Lung (tissue), 12 donors: ENCODE data around the gene NLGN1. TPM values are rescaled to one million over a fixed set of nuclear protein-coding genes. Genes with fewer than 3 reads are reported as not detected.

Source experiments
- ATAC-seq: fragments of 200-7000 bp; cut with Tn5 transposase; one replicate; pipeline ENCODE4 v1.9.1; 2020; ENCODE audit warnings: moderate number of reproducible peaks; ENCODE audit not compliant: insufficient read depth, low FRiP score
- DNase-seq, 3 donors: peaks; one replicate each; pipeline ENCODE4 v3.0.0-alpha.2; 2013 to 2017
- H3K27ac ChIP-seq, 2 donors: one replicate each; pipeline ENCODE4 v1.5.1; 2013; ENCODE audit warnings: mild to moderate bottlenecking in 2 of 2, moderate library complexity in 2 of 2, control low read depth in 1 of 2, inconsistent platforms in 1 of 2, low read depth in 1 of 2, low read length in 1 of 2
- H3K27me3 ChIP-seq, 3 donors: one replicate each; pipeline ENCODE4 v1.5.1; 2013; ENCODE audit warnings: low read length in 2 of 3; ENCODE audit not compliant: control insufficient read depth in 3 of 3, insufficient read depth in 3 of 3
- H3K36me3 ChIP-seq, 4 donors: one replicate each; pipeline ENCODE4 v1.5.1; 2013; ENCODE audit warnings: low read length in 4 of 4, mild to moderate bottlenecking in 1 of 4, moderate library complexity in 1 of 4; ENCODE audit not compliant: control insufficient read depth in 4 of 4, insufficient read depth in 4 of 4
- H3K4me1 ChIP-seq, 5 donors: one replicate each; pipeline ENCODE4 v1.5.1; 2013; ENCODE audit warnings: low read length in 5 of 5, mild to moderate bottlenecking in 2 of 5, moderate library complexity in 1 of 5; ENCODE audit not compliant: control insufficient read depth in 5 of 5, insufficient read depth in 5 of 5
- H3K4me3 ChIP-seq: one replicate; pipeline ENCODE4 v1.5.1; 2013; ENCODE audit warnings: mild to moderate bottlenecking, control low read depth, moderate library complexity
- H3K9ac ChIP-seq, 2 donors: one replicate each; pipeline ENCODE4 v1.5.1; 2013; ENCODE audit warnings: low read length in 2 of 2, control low read depth in 1 of 2; ENCODE audit not compliant: insufficient read depth in 1 of 2
- H3K9me3 ChIP-seq, 4 donors: one replicate each; pipeline ENCODE4 v1.5.1; 2013; ENCODE audit warnings: low read length in 3 of 4, mild to moderate bottlenecking in 1 of 4, moderate library complexity in 1 of 4; ENCODE audit not compliant: control insufficient read depth in 4 of 4, insufficient read depth in 3 of 4
- CTCF ChIP-seq: IDR thresholded peaks from 2 replicates; pipeline ENCODE4 v1.5.1; 2012; ENCODE audit warnings: mild to moderate bottlenecking; ENCODE audit errors: control extremely low read depth, extremely low read depth
- WGBS, 2 donors: extraction: QIAGEN DNeasy Blood & Tissue Kit; methylation state at CpG; one replicate each; pipeline ENCODE4 v1.1.7; 2013; 5-methylcytosine and 5-hydroxymethylcytosine counted together
- polyA plus RNA-seq, 2 donors: library from polyadenylated mRNA; stranded (reverse); fragments of 200-250 nt; gene quantifications; one replicate each; pipeline ENCODE4 v1.2.1, GENCODE V29; 2013
- total RNA-seq, 2 donors: library from RNA; depleted of rRNA in 1 of 2; stranded (reverse); fragments of >200 nt in 1 of 2; gene quantifications; one replicate each; pipeline ENCODE4 v1.2.1, GENCODE V29; 2014 to 2021
- donor health status: control.
- donor health status: control.
- donor health status: Bipolar disorder and iron deficiency.
- donor health status: healthy.
- donor health status: DM: yes; HTN: yes; CAD: no.

The NLGN1 gene
- total and polyA plus RNA-seq, 4 donors, result 0.24 to 22.2 (median 1.9) TPM

- no peak overlapping the region for H3K4me3 ChIP-seq
- H3K4me1 ChIP-seq, result no peaks in the 10 kb centered on the region
- TF ChIP-seq CTCF, result no peak
- 79 to 89% methylated on average over 1 of the region's 1 CpG for WGBS, 2 donors
- DNase-seq, result no peak
- no peaks in the 10 kb centered on the region for H3K27me3 ChIP-seq
- H3K9me3 ChIP-seq, result peaks cover 0 to 2% (median under 1%) of the 10 kb centered on the region in 4 donors
- no peaks in the 10 kb centered on the region for H3K36me3 ChIP-seq
- no peak overlapping the region for H3K9ac ChIP-seq
- no peak overlapping the region for H3K27ac ChIP-seq
- no peak for ATAC-seq
Observed at GRCh38 chr3:174062923-174063322, 665.4 kb downstream of the NLGN1 start.

- Histone ChIP-seq H3K9ac (no peak overlapping the region), H3K36me3 (no peaks in the 10 kb centered on the region), H3K27me3 (no peaks in the 10 kb centered on the region), H3K27ac (no peak overlapping the region), H3K4me3 (no peak overlapping the region), H3K9me3 (peaks cover 0 to 2% (median 0%) of the 10 kb centered on the region in 4 donors), H3K4me1 (no peaks in the 10 kb centered on the region)
- ATAC-seq (no peak), DNase-seq (no peak)
- WGBS, 2 donors, result 87 to 91% methylated on average over 2 of the region's 2 CpGs
- TF ChIP-seq CTCF, result no peak
Observed at GRCh38 chr3:174068035-174068434, 670.5 kb downstream of the NLGN1 start.

- WGBS, 2 donors, result 25 to 27% methylated on average over 1 of the region's 1 CpG
- Histone ChIP-seq H3K36me3 (no peaks in the 10 kb centered on the region), H3K27ac (no peak overlapping the region), H3K4me1 (peaks cover 0 to 2% (median 0%) of the 10 kb centered on the region in 5 donors), H3K4me3 (no peak overlapping the region), H3K27me3 (no peaks in the 10 kb centered on the region), H3K9ac (no peak overlapping the region), H3K9me3 (no peaks in the 10 kb centered on the region)
- DNase-seq (no peak), ATAC-seq (no peak)
- no peak for TF ChIP-seq CTCF
Observed at GRCh38 chr3:174072675-174073074, 675.1 kb downstream of the NLGN1 start.

GRCh38 chr3:174083706-174084105 lies 686.2 kb downstream of the NLGN1 start:
- H3K9me3 ChIP-seq, result no peaks in the 10 kb centered on the region
- H3K9ac ChIP-seq, result no peak overlapping the region
- DNase-seq (no peak), ATAC-seq (no peak)
- no peaks in the 10 kb centered on the region for H3K36me3 ChIP-seq
- 89 to 94% methylated on average over 3 of the region's 3 CpGs for WGBS, 2 donors
- no peaks in the 10 kb centered on the region for H3K4me1 ChIP-seq
- no peak overlapping the region for H3K4me3 ChIP-seq
- H3K27me3 ChIP-seq, result no peaks in the 10 kb centered on the region
- H3K27ac ChIP-seq, result no peak overlapping the region
- no peak for TF ChIP-seq CTCF
